Measurements from ENCODE around the gene SLCO3A1. TPM values are rescaled to one million over a fixed set of nuclear protein-coding genes. Genes with fewer than 3 reads are reported as not detected.

The SLCO3A1 gene
- total and polyA plus RNA-seq, 4 donors, result 9.6 to 60.7 (median 34.4) TPM

DNA sequence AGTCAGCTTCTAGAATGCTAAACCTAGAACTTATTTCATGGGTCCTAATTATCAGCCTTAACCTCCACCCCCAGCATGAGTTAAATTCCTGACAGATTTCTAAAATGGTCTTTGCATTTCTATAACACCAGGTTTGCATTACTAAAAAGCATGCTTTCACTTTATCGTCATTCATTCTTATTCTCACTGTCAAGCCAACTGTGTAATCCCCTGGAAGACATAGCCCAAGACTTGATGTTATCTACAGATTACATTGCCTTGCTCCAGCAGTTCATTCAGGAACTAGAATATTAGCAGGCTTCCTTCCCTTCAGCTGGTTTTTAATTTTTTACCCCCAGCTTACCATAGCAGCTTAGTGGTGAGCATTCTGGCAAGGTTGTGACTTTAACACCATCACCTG lies 184.0 kb downstream of the SLCO3A1 start:
- WGBS, 2 donors, result 72 to 76% methylated on average over 1 of the region's 1 CpG
- no peaks in the 10 kb centered on the region for H3K9me3 ChIP-seq (ENCODE audit: control insufficient read depth, low read length)
- no peak overlapping the region for H3K27ac ChIP-seq (ENCODE audit: low read depth in 1 of 2, low read length in 2 of 2)
- H3K4me3 ChIP-seq (ENCODE audit: low read length in 2 of 2), result no peak overlapping the region
- intact Hi-C loops (cut with DNase I), result loop anchor here in 1 of 2 donors (2.0 kb wide), 1 partner anchor 31 kb away; no protein-coding TSS in a partner anchor
- DNase-seq (no peak), ATAC-seq (ENCODE audit: low FRiP score) (no peak)
- H3K36me3 ChIP-seq (ENCODE audit: control insufficient read depth in 1 of 2, insufficient read depth in 2 of 2, low read length in 1 of 2), result no peaks in the 10 kb centered on the region
- H3K4me1 ChIP-seq (ENCODE audit: control insufficient read depth in 1 of 2, insufficient read depth in 2 of 2, low read length in 2 of 2), result peaks cover 7 to 8% of the 10 kb centered on the region in 2 donors
- H3K27me3 ChIP-seq (ENCODE audit: control insufficient read depth in 1 of 2, insufficient read depth in 2 of 2, low read length in 1 of 2), result no peaks in the 10 kb centered on the region

DNA sequence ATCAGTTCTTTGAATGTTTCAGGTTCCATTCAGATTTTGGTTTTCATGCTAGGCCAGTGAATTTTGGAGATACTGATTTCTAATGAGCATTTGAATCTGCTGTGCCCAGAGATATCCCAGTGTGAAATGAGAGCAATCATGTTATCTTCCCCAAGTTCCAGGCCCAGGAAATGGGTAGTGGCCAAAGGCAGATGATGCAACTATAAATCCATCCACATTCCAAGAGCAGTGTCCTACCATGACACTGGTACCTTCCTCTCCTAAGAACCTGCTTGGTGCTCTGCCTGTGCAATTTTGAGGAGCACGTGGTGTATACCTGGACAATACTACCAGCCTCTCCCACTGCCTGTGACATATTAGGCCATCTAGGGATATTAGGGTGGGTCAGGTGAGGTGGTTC lies 186.8 kb downstream of the SLCO3A1 start:
- Histone ChIP-seq H3K4me1 (ENCODE audit: control insufficient read depth in 1 of 2, insufficient read depth in 2 of 2, low read length in 2 of 2) (peaks cover 4 to 6% of the 10 kb centered on the region in 2 donors), H3K27ac (ENCODE audit: low read depth in 1 of 2, low read length in 2 of 2) (no peak overlapping the region), H3K4me3 (ENCODE audit: low read length in 2 of 2) (no peak overlapping the region), H3K36me3 (ENCODE audit: control insufficient read depth in 1 of 2, insufficient read depth in 2 of 2, low read length in 1 of 2) (no peaks in the 10 kb centered on the region), H3K9me3 (ENCODE audit: control insufficient read depth, low read length) (no peaks in the 10 kb centered on the region), H3K27me3 (ENCODE audit: control insufficient read depth in 1 of 2, insufficient read depth in 2 of 2, low read length in 1 of 2) (no peaks in the 10 kb centered on the region)
- ATAC-seq (ENCODE audit: low FRiP score) (no peak), DNase-seq (no peak)
- WGBS, 2 donors, result 96 to 100% methylated on average over 1 of the region's 1 CpG
- intact Hi-C loops (cut with DNase I), result no loop called here

DNA sequence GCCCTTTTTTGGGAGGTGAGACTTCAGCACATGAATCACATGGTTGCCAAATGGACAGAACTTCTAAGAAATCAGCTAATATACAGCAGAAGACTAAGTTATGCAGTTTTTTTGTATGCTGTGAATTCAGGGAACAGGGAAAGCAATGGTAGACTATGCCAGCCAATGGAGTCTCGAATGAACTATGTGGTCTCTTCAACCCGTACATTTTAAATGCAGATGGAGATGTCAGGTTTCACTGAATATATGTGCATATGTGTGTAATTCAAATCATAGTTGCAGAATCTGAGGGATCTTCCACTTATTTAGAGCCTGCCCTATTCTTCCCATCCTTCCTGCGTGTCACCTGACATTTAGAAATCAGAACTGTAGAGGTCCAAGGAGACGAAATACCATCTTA lies 187.9 kb downstream of the SLCO3A1 start:
- ATAC-seq (ENCODE audit: low FRiP score), result no peak
- intact Hi-C loops (cut with DNase I), result no loop called here

DNA sequence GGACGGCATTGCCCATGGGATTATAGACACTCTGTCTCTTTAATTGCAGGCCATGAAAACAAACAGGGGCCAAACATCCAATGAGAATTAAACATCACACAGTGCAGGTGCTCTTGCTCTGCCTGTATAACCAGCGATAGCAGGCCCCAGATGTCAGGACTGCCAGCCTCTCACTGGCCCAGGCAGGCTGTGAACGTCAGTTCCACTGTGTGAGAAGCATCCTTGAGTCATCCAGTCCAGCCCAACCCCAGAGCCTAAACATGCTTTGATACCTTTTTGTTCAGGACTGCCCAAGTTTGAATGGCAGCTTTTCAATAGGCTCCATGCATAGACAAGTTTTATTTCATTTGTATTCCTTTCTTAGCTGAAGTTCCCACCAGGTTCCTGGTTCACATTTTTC lies 189.8 kb downstream of the SLCO3A1 start:
- Histone ChIP-seq H3K27me3 (ENCODE audit: control insufficient read depth in 1 of 2, insufficient read depth in 2 of 2, low read length in 1 of 2) (no peaks in the 10 kb centered on the region), H3K4me3 (ENCODE audit: low read length in 2 of 2) (no peak overlapping the region), H3K9me3 (ENCODE audit: control insufficient read depth, low read length) (no peaks in the 10 kb centered on the region), H3K36me3 (ENCODE audit: control insufficient read depth in 1 of 2, insufficient read depth in 2 of 2, low read length in 1 of 2) (no peaks in the 10 kb centered on the region), H3K27ac (ENCODE audit: low read depth in 1 of 2, low read length in 2 of 2) (no peak overlapping the region), H3K4me1 (ENCODE audit: control insufficient read depth in 1 of 2, insufficient read depth in 2 of 2, low read length in 2 of 2) (peaks cover 0 to 4% of the 10 kb centered on the region in 2 donors)
- DNase-seq (no peak), ATAC-seq (ENCODE audit: low FRiP score) (no peak)
- 86 to 97% methylated on average over 3 of the region's 3 CpGs for WGBS, 2 donors
- intact Hi-C loops (cut with DNase I), result no loop called here

More for the DNA sequence above, 187.9 kb downstream of the SLCO3A1 start:
- H3K4me3 ChIP-seq (ENCODE audit: low read length in 2 of 2), result no peak overlapping the region
- H3K4me1 ChIP-seq (ENCODE audit: control insufficient read depth in 1 of 2, insufficient read depth in 2 of 2, low read length in 2 of 2), result peaks cover 4 to 6% of the 10 kb centered on the region in 2 donors
- H3K27me3 ChIP-seq (ENCODE audit: control insufficient read depth in 1 of 2, insufficient read depth in 2 of 2, low read length in 1 of 2), result no peaks in the 10 kb centered on the region
- no peaks in the 10 kb centered on the region for H3K36me3 ChIP-seq (ENCODE audit: control insufficient read depth in 1 of 2, insufficient read depth in 2 of 2, low read length in 1 of 2)
- WGBS, 2 donors, result 96 to 98% methylated on average over 4 of the region's 4 CpGs
- no peak for DNase-seq
- H3K27ac ChIP-seq (ENCODE audit: low read depth in 1 of 2, low read length in 2 of 2), result no peak overlapping the region
- no peaks in the 10 kb centered on the region for H3K9me3 ChIP-seq (ENCODE audit: control insufficient read depth, low read length)

DNA sequence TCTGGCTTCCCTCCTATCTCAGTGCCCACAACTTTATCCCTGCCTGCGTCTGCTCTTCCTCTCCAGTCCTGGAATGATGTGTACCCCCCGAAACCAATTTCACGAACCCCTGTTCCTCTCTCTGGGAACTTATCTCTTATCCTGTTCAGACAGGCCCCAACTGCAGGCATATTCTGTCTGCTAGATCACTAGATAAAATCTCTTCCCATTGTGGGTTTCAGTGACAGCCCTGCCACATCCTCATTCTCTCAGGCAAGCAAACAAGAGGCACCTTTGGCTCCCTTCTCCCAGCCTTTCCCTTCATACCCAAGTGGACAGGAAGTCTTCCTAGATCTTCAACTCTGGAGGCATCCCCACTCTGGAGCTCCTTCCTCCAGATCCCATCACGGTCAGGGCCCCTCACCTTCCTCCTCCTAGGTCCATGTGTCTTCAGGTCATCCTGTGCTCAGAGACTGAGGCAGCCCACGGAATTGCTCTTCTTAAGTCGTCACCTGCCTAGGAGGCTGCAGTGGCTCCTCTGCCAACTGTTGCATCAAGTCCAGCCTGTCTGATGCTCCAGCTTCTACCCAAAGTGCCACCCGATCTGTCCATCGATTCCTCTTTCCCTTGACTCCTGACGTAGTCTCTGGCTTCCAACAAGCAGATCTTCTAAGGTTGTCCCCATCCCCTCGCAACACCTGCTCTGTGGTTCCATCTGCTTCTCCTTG lies 190.8 kb downstream of the SLCO3A1 start:
- H3K9me3 ChIP-seq (ENCODE audit: control insufficient read depth, low read length), result no peaks in the 10 kb centered on the region
- no peak overlapping the region for H3K4me3 ChIP-seq (ENCODE audit: low read length in 2 of 2)
- H3K4me1 ChIP-seq (ENCODE audit: control insufficient read depth in 1 of 2, insufficient read depth in 2 of 2, low read length in 2 of 2), result peaks cover 0 to 4% of the 10 kb centered on the region in 2 donors
- 92 to 94% methylated on average over 10 of the region's 10 CpGs for WGBS, 2 donors
- H3K27ac ChIP-seq (ENCODE audit: low read depth in 1 of 2, low read length in 2 of 2), result no peak overlapping the region
- H3K27me3 ChIP-seq (ENCODE audit: control insufficient read depth in 1 of 2, insufficient read depth in 2 of 2, low read length in 1 of 2), result no peaks in the 10 kb centered on the region
- DNase-seq (no peak), ATAC-seq (ENCODE audit: low FRiP score) (no peak)
- intact Hi-C loops (cut with DNase I), result no loop called here
- H3K36me3 ChIP-seq (ENCODE audit: control insufficient read depth in 1 of 2, insufficient read depth in 2 of 2, low read length in 1 of 2), result no peaks in the 10 kb centered on the region

DNA sequence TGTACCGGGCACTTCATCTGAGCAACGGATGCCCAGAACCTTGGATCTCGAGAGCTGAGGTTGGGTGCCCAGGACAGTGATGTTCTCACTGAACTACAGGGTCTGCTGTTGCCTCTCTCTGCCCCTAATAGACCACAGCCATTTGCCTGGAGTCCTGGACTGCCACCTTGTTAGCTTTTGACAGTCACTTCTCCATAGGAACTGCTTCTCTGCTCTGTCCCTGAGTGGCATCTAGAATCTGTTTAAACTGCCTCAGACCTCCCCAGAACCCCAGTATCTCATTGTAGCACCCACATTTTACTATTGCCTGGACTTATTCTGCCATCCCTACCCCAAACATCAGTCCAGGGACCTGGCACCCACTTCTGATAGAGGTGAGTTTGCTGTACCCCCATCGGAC lies 194.4 kb downstream of the SLCO3A1 start:
- DNase-seq (no peak), ATAC-seq (ENCODE audit: low FRiP score) (no peak)
- no peaks in the 10 kb centered on the region for H3K9me3 ChIP-seq (ENCODE audit: control insufficient read depth, low read length)
- intact Hi-C loops (cut with DNase I), result no loop called here
- no peaks in the 10 kb centered on the region for H3K27me3 ChIP-seq (ENCODE audit: control insufficient read depth in 1 of 2, insufficient read depth in 2 of 2, low read length in 1 of 2)
- no peaks in the 10 kb centered on the region for H3K36me3 ChIP-seq (ENCODE audit: control insufficient read depth in 1 of 2, insufficient read depth in 2 of 2, low read length in 1 of 2)
- no peaks in the 10 kb centered on the region for H3K4me1 ChIP-seq (ENCODE audit: control insufficient read depth in 1 of 2, insufficient read depth in 2 of 2, low read length in 2 of 2)
- no peak overlapping the region for H3K4me3 ChIP-seq (ENCODE audit: low read length in 2 of 2)
- WGBS, 2 donors, result 90 to 92% methylated on average over 4 of the region's 4 CpGs
- H3K27ac ChIP-seq (ENCODE audit: low read depth in 1 of 2, low read length in 2 of 2), result no peak overlapping the region

DNA sequence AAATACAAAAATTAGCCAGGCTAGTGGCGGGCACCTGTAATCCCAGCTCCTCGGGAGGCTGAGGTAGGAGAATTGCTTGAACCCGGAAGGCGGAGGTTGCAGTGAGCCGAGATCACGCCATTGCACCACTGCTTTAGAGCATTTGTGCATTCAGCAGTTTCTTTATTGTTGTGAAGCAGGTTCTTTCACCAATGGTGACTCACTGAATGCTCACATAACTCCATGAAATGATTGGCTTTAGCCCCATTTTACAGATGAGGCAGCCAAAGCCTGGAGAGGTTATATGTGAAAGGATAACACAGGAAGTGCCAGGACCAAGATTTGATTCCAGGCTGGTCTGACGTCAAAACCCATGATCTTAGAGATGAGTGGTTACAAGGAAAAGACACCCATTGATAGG lies 195.2 kb downstream of the SLCO3A1 start:
- Histone ChIP-seq H3K27me3 (ENCODE audit: control insufficient read depth in 1 of 2, insufficient read depth in 2 of 2, low read length in 1 of 2) (no peaks in the 10 kb centered on the region), H3K36me3 (ENCODE audit: control insufficient read depth in 1 of 2, insufficient read depth in 2 of 2, low read length in 1 of 2) (no peaks in the 10 kb centered on the region), H3K27ac (ENCODE audit: low read depth in 1 of 2, low read length in 2 of 2) (no peak overlapping the region), H3K9me3 (ENCODE audit: control insufficient read depth, low read length) (no peaks in the 10 kb centered on the region), H3K4me1 (ENCODE audit: control insufficient read depth in 1 of 2, insufficient read depth in 2 of 2, low read length in 2 of 2) (no peaks in the 10 kb centered on the region), H3K4me3 (ENCODE audit: low read length in 2 of 2) (no peak overlapping the region)
- intact Hi-C loops (cut with DNase I), result no loop called here
- DNase-seq (no peak), ATAC-seq (ENCODE audit: low FRiP score) (no peak)
- WGBS, 2 donors, result 82 to 85% methylated on average over 7 of the region's 7 CpGs

DNA sequence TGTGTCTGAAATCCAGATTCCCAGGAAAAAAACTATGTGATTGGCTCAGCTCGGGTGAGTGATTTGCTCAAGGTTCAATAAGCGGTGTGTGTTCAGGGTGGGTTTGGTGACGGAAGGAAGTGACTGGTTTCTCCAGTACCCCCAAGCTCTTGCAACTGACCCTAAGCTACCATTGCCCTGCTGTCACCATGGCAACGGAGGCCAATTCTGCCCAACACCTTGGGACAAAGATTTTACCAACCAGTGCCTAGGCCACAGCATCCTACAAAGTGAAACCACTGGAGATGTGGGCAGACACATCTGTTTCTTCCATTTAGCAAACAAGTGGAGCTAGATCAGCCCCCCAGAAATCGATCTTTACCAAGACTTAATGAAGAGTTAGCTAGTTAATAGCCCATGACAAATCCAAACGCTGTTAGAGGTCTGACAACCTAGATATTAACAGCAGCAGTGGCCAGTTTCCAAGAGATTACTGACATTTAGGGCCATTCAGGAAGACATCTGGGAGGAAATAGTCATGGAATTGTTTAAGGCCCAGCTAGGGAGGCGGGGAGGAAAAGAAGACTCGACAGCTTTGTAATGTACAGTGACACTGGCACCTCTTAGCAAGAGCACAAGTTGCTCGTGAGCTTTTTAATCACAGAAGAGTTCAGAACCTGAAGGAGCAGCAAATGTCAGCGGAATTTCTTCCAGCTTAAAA lies 195.9 kb downstream of the SLCO3A1 start:
- WGBS, 2 donors, result 76 to 77% methylated on average over 10 of the region's 10 CpGs
- H3K4me3 ChIP-seq (ENCODE audit: low read length in 2 of 2), result no peak overlapping the region
- H3K27ac ChIP-seq (ENCODE audit: low read depth in 1 of 2, low read length in 2 of 2), result no peak overlapping the region
- intact Hi-C loops (cut with DNase I), result no loop called here
- ATAC-seq (ENCODE audit: low FRiP score) (no peak), DNase-seq (no peak)
- no peaks in the 10 kb centered on the region for H3K4me1 ChIP-seq (ENCODE audit: control insufficient read depth in 1 of 2, insufficient read depth in 2 of 2, low read length in 2 of 2)
- no peaks in the 10 kb centered on the region for H3K27me3 ChIP-seq (ENCODE audit: control insufficient read depth in 1 of 2, insufficient read depth in 2 of 2, low read length in 1 of 2)
- no peaks in the 10 kb centered on the region for H3K36me3 ChIP-seq (ENCODE audit: control insufficient read depth in 1 of 2, insufficient read depth in 2 of 2, low read length in 1 of 2)
- H3K9me3 ChIP-seq (ENCODE audit: control insufficient read depth, low read length), result no peaks in the 10 kb centered on the region

Measured in aorta (tissue), 5 donors.